Measurements from ENCODE around the gene TMEM82. TPM values are rescaled to one million over a fixed set of nuclear protein-coding genes. Genes with fewer than 3 reads are reported as not detected.

The TMEM82 gene
- polyA plus RNA-seq, 6 donors from 2014 or later: not detected

DNA sequence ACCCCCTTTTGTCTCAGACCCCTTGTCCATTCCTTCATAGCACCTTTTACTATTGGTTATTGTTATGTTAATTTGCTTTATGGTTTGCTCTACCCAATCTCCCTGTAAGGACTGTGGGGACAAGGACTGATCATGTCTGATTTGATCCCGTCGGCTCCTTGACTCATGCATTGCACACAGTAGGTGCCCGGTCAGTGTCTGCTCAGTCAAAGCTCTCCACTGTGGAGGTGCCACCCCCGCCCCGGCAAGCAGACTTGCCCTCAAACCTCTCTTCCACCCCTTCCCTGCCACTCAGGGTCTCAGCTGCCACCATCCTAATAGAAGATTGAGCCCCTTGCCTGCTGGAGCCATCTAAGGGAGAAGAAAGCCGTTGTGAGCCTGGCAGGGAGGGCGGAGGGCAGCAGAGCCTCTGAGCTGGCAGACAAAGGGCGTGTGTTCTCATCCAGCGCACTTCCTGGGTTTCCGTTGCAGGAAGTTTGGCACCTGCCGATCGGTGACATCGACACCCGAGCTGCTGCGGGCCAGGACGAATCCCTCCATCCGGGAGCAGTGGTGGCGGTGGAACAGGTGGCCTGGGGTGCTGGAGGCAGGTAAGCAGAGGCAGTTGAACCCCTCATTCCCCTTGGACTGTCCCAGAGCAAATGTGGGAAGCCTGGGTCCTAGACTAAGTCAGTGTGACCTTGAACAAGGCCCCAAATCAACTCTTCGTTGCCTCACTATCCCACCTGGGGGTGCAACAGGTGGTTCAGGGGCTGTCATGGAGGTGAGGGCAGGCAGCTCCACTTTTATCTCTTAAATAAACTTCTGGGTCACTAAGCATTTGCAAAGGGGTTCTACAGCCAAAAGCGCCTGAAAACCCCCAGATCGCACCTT is 14.1 kb downstream of the TMEM82 start:
- Mint-ChIP-seq H3K36me3 (no peaks in the 10 kb centered on the region), H3K27me3 (peaks cover 31 to 69% (median 68%) of the 10 kb centered on the region in 3 donors), H3K9me3 (peaks cover 0 to 3% (median 0%) of the 10 kb centered on the region in 7 donors), H3K4me1 (peaks cover 17 to 22% (median 21%) of the 10 kb centered on the region in 3 donors), H3K27ac (peak overlapping the region in 1 of 6 donors; percentile 29), H3K4me3 (peak overlapping the region in 5 of 8 donors; percentile 4 to 15 (median 13))
- DNase-seq: no peak
- ATAC-seq (ENCODE audit: low read depth in 2 of 2): peak; percentile 20 to 23

DNA sequence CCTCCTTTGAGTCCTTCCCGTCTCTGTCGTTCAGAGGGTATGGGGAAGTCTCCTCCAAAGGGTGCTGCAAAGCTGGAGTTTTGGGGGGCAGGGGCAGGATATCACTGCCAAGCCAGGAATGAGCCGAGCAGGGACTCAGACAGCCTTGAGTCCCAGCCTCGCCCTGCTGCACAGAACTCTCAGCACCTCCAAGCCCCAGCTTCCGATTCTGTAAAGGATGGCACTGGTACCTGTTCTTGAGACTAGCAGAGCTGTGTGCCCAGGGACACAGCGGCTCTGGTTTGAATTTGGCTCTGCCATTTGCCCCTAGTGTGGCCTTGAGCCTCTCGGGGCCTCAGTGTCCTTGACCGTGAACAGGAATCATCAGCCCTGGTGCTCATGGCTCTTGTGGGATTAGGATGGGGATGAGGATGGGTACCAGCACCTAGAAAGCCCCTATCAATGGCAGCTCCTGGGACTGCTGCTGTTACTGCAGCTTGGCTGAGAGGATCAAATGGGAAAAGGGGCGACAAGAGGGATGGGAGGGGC is 14.8 kb downstream of the TMEM82 start:
- DNase-seq: no peak
- Mint-ChIP-seq H3K9me3 (peaks cover 0 to 3% (median 0%) of the 10 kb centered on the region in 7 donors), H3K27ac (peak overlapping the region in 2 of 6 donors; percentile 29 to 32), H3K4me1 (peaks cover 17 to 22% (median 18%) of the 10 kb centered on the region in 3 donors), H3K36me3 (no peaks in the 10 kb centered on the region), H3K27me3 (peaks cover 35 to 68% (median 66%) of the 10 kb centered on the region in 3 donors), H3K4me3 (peak overlapping the region in 6 of 8 donors; percentile 4 to 79 (median 33))
- ATAC-seq (ENCODE audit: low read depth in 2 of 2): peak in 1 of 2 donors; percentile 35

DNA sequence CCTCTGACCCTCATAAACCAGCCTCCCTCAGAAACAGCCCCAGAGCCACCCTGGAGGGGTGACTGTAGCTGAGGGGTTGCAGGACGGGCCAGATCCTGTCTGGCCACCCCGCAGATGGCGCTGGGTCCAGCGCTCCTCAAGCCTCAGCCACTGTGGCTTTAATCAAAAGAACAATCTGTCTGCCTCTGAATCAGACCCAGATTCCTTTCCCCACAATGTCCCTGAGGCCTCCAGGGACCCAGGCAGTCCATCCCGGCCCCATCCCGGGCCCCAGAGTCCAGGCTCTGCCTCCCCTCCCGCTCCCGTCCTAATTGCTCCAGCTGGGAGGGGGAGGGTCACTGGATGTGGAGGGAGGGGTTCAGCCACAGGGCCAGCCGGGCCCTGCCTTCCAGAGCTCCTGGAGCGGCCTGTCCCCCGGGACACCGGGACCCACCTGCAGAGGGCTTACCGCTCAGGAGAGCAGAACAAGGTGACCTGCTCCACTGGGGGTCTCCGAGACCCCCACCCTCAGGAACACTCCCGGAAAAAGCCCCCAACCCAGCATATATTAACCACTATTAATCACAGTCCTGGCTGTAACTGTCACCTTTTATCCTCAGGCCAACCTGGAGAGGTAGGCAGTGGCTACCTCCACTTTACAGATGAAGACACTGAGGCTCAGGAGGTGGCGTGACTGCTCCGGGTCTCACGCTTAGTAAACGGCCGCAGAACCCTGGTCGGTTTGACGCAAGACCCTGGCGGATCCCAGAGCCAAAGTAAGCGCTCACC is 15.5 kb downstream of the TMEM82 start:
- no peak for DNase-seq
- no peak for ATAC-seq (ENCODE audit: low read depth in 2 of 2)
- Mint-ChIP-seq H3K9me3 (peaks cover 0 to 3% (median 0%) of the 10 kb centered on the region in 7 donors), H3K4me3 (peak overlapping the region in 7 of 8 donors; percentile 68 to 82 (median 79)), H3K36me3 (no peaks in the 10 kb centered on the region), H3K4me1 (peaks cover 17 to 22% (median 18%) of the 10 kb centered on the region in 3 donors), H3K27me3 (peaks cover 38 to 72% (median 70%) of the 10 kb centered on the region in 3 donors), H3K27ac (peak overlapping the region in 3 of 6 donors; percentile 39 to 85 (median 63))

DNA sequence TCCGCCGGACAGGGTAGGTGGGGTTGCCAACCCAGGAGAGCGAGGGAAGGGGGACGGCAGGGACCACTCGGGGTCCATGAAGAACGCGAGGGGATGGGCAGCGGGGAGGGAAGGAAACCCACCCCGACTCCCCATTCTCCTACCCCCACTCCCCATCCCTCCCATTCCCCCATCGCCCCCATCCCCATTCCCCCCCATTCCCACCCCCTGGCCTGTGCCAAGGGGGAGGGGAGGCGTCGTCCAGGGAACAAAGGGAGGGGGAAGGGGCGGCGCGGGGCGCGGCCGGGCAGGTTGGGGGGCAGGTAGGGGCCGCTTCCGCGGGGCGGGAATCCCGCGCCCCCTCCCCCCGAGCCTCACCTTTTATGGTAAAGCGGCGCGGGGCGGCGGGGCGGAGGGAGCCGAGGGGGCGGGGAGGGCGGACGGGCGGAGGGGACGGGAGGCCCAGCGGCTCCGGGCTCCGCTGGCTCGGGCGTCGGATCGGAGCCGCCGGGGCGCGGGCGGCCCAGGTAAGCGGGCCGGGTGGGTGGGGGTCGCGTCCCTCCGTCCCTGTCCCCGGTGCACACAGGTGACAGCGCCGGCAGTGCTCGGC is 16.1 kb downstream of the TMEM82 start, which contains the start of gene FBLIM1:
Gene FBLIM1, plus strand, starts transcription at position 453 of the 589 bp plus-strand sequence. CDS start 6,189 bp downstream, outside the sequence.
- Mint-ChIP-seq H3K4me3 (peak within 1 kb of the TSS; percentile 38 to 82 (median 79)), H3K36me3 (no peaks in the 10 kb centered on the region), H3K4me1 (peaks cover 17 to 22% (median 18%) of the 10 kb centered on the region in 3 donors), H3K9me3 (peaks cover 0 to 3% (median 0%) of the 10 kb centered on the region in 7 donors), H3K27me3 (peaks cover 38 to 70% (median 70%) of the 10 kb centered on the region in 3 donors), H3K27ac (peak within 1 kb of the TSS in 3 of 6 donors; percentile 39 to 85 (median 63))
- DNase-seq: no peak
- ATAC-seq (ENCODE audit: low read depth in 2 of 2): peak; percentile 28

DNA sequence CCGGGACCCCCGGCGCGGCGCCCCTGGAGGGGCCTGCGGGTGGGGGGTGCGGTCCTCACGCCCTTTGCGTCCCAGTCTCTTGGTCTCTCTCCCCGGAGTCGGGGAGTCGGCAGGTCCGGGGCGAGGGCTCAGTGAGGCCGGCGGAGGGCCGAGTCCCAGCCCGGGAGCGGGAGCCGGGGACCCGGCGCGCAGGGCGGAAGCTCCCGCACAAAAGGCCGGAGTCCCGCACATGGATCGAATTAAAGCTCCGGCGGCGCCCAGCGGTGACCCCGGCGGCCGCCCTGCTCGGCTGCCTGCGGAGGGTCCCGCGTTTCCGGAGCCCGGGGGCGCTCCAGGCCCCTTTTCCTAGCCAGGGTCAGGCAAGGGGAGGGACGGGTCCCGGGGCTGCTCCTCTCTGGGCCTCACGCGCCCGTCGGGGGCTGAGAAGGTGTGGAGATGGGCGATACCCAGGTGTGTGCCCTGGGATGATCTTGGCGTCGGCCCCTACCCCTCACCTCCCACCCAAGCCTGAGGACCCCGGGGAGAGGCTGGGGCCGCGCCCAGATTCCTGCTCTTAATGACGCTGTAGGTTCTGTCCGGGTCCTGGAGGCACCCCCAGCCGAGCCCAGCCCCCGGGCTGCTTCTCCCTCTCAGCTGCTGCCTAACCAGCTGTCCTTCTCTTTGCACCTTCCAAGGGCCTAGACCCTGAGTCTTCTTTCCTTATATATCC is 16.8 kb downstream of the TMEM82 start:
- Mint-ChIP-seq H3K9me3 (peaks cover 0 to 3% (median 0%) of the 10 kb centered on the region in 7 donors), H3K4me1 (peaks cover 17 to 22% (median 18%) of the 10 kb centered on the region in 3 donors), H3K4me3 (peak overlapping the region; percentile 38 to 79 (median 70)), H3K36me3 (no peaks in the 10 kb centered on the region), H3K27ac (no peak overlapping the region), H3K27me3 (peaks cover 35 to 71% (median 69%) of the 10 kb centered on the region in 3 donors)
- no peak for DNase-seq
- ATAC-seq (ENCODE audit: low read depth in 2 of 2): peak; percentile 19 to 21

DNA sequence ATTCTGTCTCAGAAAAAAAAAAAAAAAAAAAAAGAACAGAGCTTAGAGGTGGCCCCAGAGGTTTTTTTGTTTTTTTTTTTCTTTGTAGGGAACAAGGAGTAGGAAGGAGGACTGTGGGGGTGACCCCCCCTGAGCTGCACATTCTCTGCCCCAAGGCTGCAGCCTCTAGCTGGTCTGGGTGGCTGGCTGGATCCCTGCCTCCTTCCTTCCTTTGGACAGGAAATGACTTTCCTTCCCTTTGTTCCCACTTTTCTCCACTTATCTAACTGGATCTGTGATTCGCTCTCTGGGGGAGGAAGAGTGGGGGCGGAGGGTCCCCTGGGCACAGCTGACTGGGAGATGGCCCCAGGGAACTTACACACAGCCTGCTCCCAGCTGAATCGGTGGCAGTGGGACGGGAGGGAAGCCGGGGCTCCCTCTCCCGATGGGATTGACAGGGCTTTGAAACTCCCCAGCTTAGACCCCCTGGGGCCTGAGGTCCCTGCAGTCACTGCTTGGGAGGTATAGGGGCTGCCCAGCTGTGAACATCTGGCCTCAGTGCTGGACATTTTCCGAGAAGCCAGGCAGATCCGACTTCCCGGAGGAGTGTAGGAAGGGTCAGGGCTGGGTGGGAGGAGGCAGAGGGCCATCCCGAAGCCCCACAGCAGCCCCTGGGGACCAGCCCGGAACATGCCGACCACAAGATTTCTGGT is 18.4 kb downstream of the TMEM82 start:
- Mint-ChIP-seq H3K27ac (no peak overlapping the region), H3K4me3 (peak overlapping the region in 1 of 8 donors; percentile 16), H3K36me3 (no peaks in the 10 kb centered on the region), H3K4me1 (peaks cover 17 to 22% (median 18%) of the 10 kb centered on the region in 3 donors), H3K9me3 (no peaks in the 10 kb centered on the region), H3K27me3 (peaks cover 39 to 77% (median 76%) of the 10 kb centered on the region in 3 donors)
- no peak for ATAC-seq (ENCODE audit: low read depth in 2 of 2)
- no peak for DNase-seq

DNA sequence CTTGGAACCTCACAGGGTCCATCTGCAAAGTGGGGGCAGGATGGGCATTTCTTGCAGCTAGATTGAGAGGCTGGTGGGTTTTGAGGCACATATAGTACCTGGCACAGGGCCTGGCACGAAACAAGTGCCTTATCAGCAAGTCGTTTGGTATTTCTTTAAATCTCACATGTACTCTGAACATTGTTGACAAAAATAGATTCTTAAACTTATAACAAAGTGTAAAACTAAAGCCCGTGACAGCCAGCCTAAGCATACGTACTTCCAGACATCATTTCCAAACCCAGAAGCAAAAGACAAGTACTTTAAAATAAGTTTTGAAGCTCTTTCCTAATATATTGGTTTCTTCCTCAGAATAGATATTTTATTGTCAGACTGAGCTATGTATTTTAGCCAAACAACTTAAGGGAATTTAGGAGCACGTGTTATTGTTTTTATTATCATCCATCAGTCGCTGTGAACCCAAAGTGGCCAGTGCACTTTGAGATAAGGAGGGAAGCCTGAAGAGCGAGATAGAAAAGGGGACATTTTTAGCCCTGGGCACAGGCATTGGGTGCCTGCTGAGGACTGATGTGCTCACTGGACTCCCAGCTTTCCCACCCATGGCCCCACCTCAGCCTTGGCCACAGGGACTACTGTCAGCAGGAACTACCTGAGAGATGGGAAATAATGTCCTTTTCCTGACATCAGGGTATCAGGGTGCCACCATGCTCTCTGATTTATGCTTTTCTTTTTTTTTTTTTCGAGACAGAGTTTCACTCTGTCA is 19.2 kb downstream of the TMEM82 start:
- Mint-ChIP-seq H3K27ac (peak overlapping the region in 1 of 6 donors; percentile 84), H3K36me3 (no peaks in the 10 kb centered on the region), H3K27me3 (peaks cover 33 to 73% (median 72%) of the 10 kb centered on the region in 3 donors), H3K4me3 (no peak overlapping the region), H3K9me3 (no peaks in the 10 kb centered on the region), H3K4me1 (peaks cover 11 to 17% (median 13%) of the 10 kb centered on the region in 3 donors)
- no peak for ATAC-seq (ENCODE audit: low read depth in 2 of 2)
- DNase-seq: no peak

DNA sequence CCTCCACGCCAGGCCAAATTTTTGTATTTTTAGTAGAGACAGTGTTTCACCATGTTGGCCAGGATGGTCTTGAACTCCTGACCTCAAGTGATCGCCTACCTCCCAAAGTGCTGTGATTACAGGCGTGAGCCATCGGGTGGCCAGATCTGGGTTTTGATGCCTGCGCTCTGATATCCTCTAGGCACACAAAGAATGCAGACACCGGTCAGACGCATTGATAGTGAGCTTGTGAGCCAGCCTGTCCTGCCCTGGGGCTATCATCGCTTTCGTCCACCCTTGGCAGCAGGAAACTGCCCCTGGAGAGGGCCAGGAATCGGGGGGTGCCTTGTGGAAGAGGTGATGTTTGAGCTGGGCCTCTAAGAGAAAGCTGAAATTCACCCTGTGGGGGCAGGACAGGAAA is 20.2 kb downstream of the TMEM82 start:
- H3K27ac Mint-ChIP-seq: no peak overlapping the region
- no peaks in the 10 kb centered on the region for H3K9me3 Mint-ChIP-seq
- peaks cover 5 to 9% (median 7%) of the 10 kb centered on the region in 3 donors for H3K4me1 Mint-ChIP-seq
- DNase-seq (no peak), ATAC-seq (ENCODE audit: low read depth in 2 of 2) (no peak)
- H3K4me3 Mint-ChIP-seq: peak overlapping the region in 1 of 8 donors; percentile 10
- H3K27me3 Mint-ChIP-seq: peaks cover 23 to 64% (median 63%) of the 10 kb centered on the region in 3 donors
- no peaks in the 10 kb centered on the region for H3K36me3 Mint-ChIP-seq

DNA sequence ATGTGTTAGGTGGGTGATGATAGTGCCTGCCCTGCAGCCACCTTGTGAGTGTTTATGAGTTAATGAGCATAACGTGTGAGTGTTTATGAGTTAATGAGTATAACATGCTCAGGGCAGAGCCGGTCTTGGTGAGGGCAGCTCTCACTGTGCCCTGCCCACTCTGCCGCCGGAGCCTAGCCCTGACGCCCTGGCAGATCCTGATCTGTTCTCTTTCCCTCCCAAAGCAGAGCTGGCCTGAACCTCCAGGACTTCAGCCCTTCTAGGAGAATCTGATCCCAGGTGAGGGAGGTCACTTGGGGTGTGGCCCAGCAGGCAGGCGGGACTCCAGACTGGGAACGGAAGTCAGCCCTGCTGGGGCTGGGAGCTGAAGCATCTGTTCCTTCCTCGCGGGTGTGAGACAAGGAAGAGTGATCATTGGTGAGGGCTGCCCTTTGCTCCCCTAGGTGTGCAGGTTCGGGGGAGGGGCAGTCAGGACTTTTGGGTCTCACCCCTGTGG is 22.0 kb downstream of the TMEM82 start:
- ATAC-seq (ENCODE audit: low read depth in 2 of 2) (no peak), DNase-seq (no peak)
- H3K4me1 Mint-ChIP-seq: peaks cover 0 to 3% (median 2%) of the 10 kb centered on the region in 3 donors
- H3K27ac Mint-ChIP-seq: no peak overlapping the region
- no peak overlapping the region for H3K4me3 Mint-ChIP-seq
- peaks cover 22 to 61% (median 53%) of the 10 kb centered on the region in 3 donors for H3K27me3 Mint-ChIP-seq
- no peaks in the 10 kb centered on the region for H3K9me3 Mint-ChIP-seq
- H3K36me3 Mint-ChIP-seq: no peaks in the 10 kb centered on the region

DNA sequence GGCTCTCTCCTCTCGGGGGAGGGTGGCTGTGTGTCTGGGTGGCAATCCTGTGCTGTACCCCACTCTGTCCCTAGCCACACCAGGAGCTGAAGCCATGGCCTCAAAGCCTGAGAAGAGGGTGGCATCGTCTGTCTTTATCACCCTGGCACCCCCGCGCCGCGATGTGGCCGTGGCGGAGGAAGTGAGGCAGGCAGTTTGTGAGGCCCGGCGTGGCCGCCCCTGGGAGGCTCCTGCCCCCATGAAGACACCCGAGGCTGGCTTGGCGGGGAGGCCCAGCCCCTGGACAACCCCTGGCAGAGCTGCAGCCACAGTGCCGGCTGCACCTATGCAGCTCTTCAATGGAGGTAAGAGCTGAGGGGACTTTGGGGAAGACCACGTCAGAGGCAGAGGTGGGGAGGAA is 22.6 kb downstream of the TMEM82 start:
- Mint-ChIP-seq H3K27ac (no peak overlapping the region), H3K27me3 (peaks cover 20 to 56% (median 48%) of the 10 kb centered on the region in 3 donors)

More for the DNA sequence above, 22.6 kb downstream of the TMEM82 start:
- Mint-ChIP-seq H3K4me1 (no peaks in the 10 kb centered on the region), H3K9me3 (no peaks in the 10 kb centered on the region), H3K36me3 (no peaks in the 10 kb centered on the region), H3K4me3 (no peak overlapping the region)
- no peak for ATAC-seq (ENCODE audit: low read depth in 2 of 2)
- DNase-seq: no peak
